HEK293 (cell line): Measurements from ENCODE around the gene CLCNKA.

Experiments
- CTCF ChIP-seq: fragments of 450-650 bp; formaldehyde crosslinking; IDR thresholded peaks from 2 replicates; pipeline ENCODE4 v1.5.1; 2016; ENCODE audit warnings: missing biosample characterization, missing genetic modification characterization
- KLF9 ChIP-seq: fragments of 450-650 bp; formaldehyde crosslinking; IDR thresholded peaks from 2 replicates; pipeline ENCODE4 v1.5.1; 2016; ENCODE audit warnings: missing biosample characterization, missing genetic modification characterization, low read depth
- MYNN ChIP-seq: fragments of 450-650 bp; formaldehyde crosslinking; IDR thresholded peaks from 2 replicates; pipeline ENCODE4 v1.5.1; 2016; ENCODE audit warnings: missing biosample characterization, missing genetic modification characterization, borderline replicate concordance
- REST ChIP-seq: fragments of 450-650 bp; formaldehyde crosslinking; IDR thresholded peaks from 2 replicates; pipeline ENCODE4 v1.5.1; 2016; ENCODE audit warnings: missing biosample characterization, missing genetic modification characterization
- YY1 ChIP-seq: fragments of 450-650 bp; formaldehyde crosslinking; IDR thresholded peaks from 2 replicates; pipeline ENCODE4 v1.5.1; 2018; ENCODE audit warnings: missing biosample characterization, missing genetic modification characterization
- ZNF133 ChIP-seq: fragments of 450-650 bp; formaldehyde crosslinking; IDR thresholded peaks from 2 replicates; pipeline ENCODE4 v1.5.1; 2016; ENCODE audit warnings: missing biosample characterization, missing genetic modification characterization
- ZNF146 ChIP-seq: fragments of 450-650 bp; formaldehyde crosslinking; IDR thresholded peaks from 2 replicates; pipeline ENCODE4 v1.5.1; 2016; ENCODE audit warnings: missing biosample characterization, missing genetic modification characterization
- ZNF394 ChIP-seq: fragments of 450-650 bp; formaldehyde crosslinking; IDR thresholded peaks from 2 replicates; pipeline ENCODE4 v1.5.1; 2016; ENCODE audit warnings: missing biosample characterization, missing genetic modification characterization, mild to moderate bottlenecking, moderate library complexity, borderline replicate concordance

- TF ChIP-seq MYNN (no peak), CTCF (no peak), KLF9 (tag by site-specific recombination) (no peak), ZNF394 (tag by site-specific recombination) (no peak), REST (tag by site-specific recombination) (no peak), YY1 (tag by site-specific recombination) (no peak), ZNF146 (no peak), ZNF133 (tag by site-specific recombination) (no peak)
Observed at GRCh38 chr1:16007671-16008341, 14.0 kb upstream of the CLCNKA start.
